Calu3 (cell line): Measurements from ENCODE around the gene TRPM4. TPM values are rescaled to one million over a fixed set of nuclear protein-coding genes. Genes with fewer than 3 reads are reported as not detected.

ENCODE experiments used
- BruUV-seq: library from RNA; stranded (reverse); fragments of 400-500 nt; replicated peaks from 2 replicates; lab custom pipeline; 2021; lab: Mats Ljungman, UMichigan
- CTCF ChIA-PET: fragments of 300-600 bp; sonication (Branson Sonifier 250); formaldehyde crosslinking; loops from one replicate; lab custom pipeline; 2022; ENCODE audit warnings: antibody characterized with exemption; lab: Charles Lee
- DNase-seq: peaks from one replicate; pipeline ENCODE4 v3.0.0; 2022
- H3K27ac Mint-ChIP-seq: one replicate; pipeline ENCODE4 v1.8.0; 2022; ENCODE audit warnings: mixed read lengths; ENCODE audit not compliant: unreplicated experiment
- H3K27me3 Mint-ChIP-seq: one replicate; pipeline ENCODE4 v1.8.0; 2022; ENCODE audit warnings: mixed read lengths; ENCODE audit not compliant: unreplicated experiment
- H3K36me3 Mint-ChIP-seq: one replicate; pipeline ENCODE4 v1.8.0; 2022; ENCODE audit warnings: mild to moderate bottlenecking, moderate library complexity, mixed read lengths; ENCODE audit not compliant: insufficient read depth, unreplicated experiment
- H3K4me1 Mint-ChIP-seq: one replicate; pipeline ENCODE4 v1.8.0; 2022; ENCODE audit warnings: mild to moderate bottlenecking, low read depth, mixed read lengths; ENCODE audit not compliant: unreplicated experiment
- H3K4me3 Mint-ChIP-seq: one replicate; pipeline ENCODE4 v1.8.0; 2022; ENCODE audit warnings: mild to moderate bottlenecking, low read depth, moderate library complexity, mixed read lengths; ENCODE audit not compliant: unreplicated experiment
- H3K9me3 Mint-ChIP-seq: one replicate; pipeline ENCODE4 v1.8.0; 2022; ENCODE audit warnings: low read depth, mixed read lengths; ENCODE audit not compliant: unreplicated experiment
- intact Hi-C: fragments of 100-400 bp; cut with micrococcal nuclease; formaldehyde crosslinking; loops from one replicate; pipeline ENCODE4 v1.10.0; 2022; ENCODE audit not compliant: unreplicated experiment
- total RNA-seq: library from RNA; stranded (reverse); gene quantifications from 2 replicates; pipeline ENCODE4 v1.2.3, GENCODE V29; 2022
- TF ChIP-seq, protein P1 (sequence below): fragments of 200-600 bp; IDR thresholded peaks from one replicate; pipeline ENCODE4 v1.8.0; 2022; ENCODE audit warnings: antibody characterized with exemption; ENCODE audit not compliant: unreplicated experiment

TRPM4 gene
- total RNA-seq, 1 experiment from 2014 or later, result 70.0 TPM

DNA sequence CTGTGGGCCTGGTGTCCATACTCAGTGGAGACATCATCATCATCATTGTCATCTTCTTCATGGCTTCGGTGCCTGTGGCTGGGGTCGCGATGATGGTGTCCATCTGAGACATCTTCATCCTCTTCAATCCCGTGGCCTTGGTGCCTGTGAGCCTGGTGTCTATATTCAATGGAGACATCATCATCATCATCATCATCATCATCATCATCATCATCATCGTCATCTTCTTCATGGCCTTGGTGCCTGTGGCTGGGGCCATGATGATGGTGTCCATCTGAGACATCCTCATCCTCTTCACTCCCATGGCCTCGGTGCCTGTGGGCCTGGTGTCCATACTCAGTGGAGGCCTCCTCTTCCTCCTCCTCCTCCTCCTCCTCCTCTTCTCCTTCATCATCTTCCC is 3.3 kb upstream of the TRPM4 start:
- Mint-ChIP-seq H3K27ac (peak overlapping the region; percentile 25), H3K9me3 (peaks cover 16% of the 10 kb centered on the region), H3K27me3 (peaks cover 69% of the 10 kb centered on the region), H3K4me3 (no peak overlapping the region), H3K4me1 (peaks cover 17% of the 10 kb centered on the region), H3K36me3 (peaks cover 55% of the 10 kb centered on the region)
- intact Hi-C loops, result no loop called here
- no peak for DNase-seq
- TF ChIP-seq, protein P1, sequence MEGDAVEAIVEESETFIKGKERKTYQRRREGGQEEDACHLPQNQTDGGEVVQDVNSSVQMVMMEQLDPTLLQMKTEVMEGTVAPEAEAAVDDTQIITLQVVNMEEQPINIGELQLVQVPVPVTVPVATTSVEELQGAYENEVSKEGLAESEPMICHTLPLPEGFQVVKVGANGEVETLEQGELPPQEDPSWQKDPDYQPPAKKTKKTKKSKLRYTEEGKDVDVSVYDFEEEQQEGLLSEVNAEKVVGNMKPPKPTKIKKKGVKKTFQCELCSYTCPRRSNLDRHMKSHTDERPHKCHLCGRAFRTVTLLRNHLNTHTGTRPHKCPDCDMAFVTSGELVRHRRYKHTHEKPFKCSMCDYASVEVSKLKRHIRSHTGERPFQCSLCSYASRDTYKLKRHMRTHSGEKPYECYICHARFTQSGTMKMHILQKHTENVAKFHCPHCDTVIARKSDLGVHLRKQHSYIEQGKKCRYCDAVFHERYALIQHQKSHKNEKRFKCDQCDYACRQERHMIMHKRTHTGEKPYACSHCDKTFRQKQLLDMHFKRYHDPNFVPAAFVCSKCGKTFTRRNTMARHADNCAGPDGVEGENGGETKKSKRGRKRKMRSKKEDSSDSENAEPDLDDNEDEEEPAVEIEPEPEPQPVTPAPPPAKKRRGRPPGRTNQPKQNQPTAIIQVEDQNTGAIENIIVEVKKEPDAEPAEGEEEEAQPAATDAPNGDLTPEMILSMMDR, result no peak
- CTCF ChIA-PET, result interaction anchor here (0.6 kb wide), 1 partner anchor 15 kb away, joined by 3 read pairs; no protein-coding TSS in a partner anchor
- BruUV-seq, result no TSS peak

DNA sequence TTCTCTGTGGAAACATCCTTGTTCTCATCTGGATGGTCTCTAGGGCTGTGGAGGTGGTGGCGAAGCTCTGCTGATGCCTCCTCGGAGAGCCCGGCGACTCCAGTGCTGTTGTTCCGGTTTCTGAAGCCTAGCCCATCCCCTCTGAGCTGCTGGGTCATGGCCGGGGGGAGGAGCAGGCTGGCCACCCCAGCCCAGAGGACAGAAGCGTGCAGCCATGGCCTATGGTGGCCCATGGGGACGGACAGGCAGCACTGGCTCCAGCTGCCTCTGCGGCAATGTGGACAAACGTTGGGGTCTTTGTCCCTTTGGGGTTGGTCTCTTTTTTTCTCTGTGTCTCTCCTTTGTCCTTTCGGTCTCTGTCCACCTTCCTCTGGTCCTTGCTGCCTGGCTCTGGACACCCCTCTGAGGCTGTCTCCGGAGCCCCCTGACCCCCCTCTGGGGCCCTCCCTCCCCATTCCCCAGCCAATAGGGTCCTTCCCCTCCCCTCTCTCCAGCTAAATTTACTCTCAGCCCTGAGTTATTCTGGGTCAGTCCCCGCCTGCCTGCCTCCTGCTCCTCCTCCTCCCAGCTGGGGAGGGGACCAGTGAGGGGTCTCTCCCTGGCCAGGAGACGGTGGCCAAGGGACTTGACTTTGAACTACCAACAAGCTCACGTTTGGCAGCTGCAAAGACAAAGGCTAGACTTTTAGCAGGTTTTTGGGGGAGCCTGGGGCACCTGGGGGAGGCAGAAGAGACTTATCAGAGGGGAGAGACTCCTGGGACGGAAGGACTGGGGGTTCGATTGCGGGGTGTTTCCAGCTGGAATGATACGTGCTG is 2.4 kb upstream of the TRPM4 start, which contains the start of gene HRC:
TSS of gene HRC (minus strand) at position 392 of the 815 bp plus-strand sequence. CDS start at position 233, 159 bp downstream.
- TF ChIP-seq, protein P1, result no peak
- H3K4me1 Mint-ChIP-seq, result peaks cover 24% of the 10 kb centered on the region
- CTCF ChIA-PET, result interaction anchor here (0.5 to 0.7 kb wide), 2 partner anchors 88 to 95 kb away, joined by 4 to 5 read pairs; no protein-coding TSS in a partner anchor
- BruUV-seq, result no TSS peak
- intact Hi-C loops, result no loop called here
- peaks cover 16% of the 10 kb centered on the region for H3K9me3 Mint-ChIP-seq
- H3K36me3 Mint-ChIP-seq, result peaks cover 46% of the 10 kb centered on the region
- no peak for DNase-seq
- peak within 1 kb of the TSS; percentile 25 for H3K27ac Mint-ChIP-seq
- no peak within 1 kb of the TSS for H3K4me3 Mint-ChIP-seq
- H3K27me3 Mint-ChIP-seq, result peaks cover 69% of the 10 kb centered on the region

DNA sequence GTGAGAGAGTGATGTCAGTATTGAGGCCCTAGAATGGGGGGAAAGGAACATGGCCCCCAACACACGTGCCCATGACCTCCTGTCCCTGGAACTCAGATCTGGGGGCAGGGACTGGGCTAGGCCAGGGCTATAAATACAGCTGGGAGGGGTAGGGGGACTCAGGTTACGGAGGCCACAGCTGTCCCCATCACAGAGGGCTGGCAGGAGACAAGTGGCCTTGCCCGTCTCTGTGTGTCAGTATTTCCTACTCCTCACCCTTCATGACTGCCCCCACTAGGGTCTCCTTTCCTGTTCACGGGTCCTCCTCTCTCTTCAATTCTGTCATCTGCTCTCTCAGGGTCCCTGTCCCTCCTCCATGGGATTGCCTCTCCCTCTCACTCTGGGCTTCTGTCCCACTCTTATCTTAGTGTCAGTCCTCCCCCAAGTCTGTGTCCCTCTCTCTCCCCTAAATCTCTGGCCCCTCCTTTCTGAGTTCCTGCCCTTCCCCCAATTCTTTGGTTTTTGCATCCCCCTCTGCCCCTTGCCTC is 1.7 kb upstream of the TRPM4 start:
- peaks cover 24% of the 10 kb centered on the region for H3K4me1 Mint-ChIP-seq
- intact Hi-C loops, result no loop called here
- peaks cover 48% of the 10 kb centered on the region for H3K36me3 Mint-ChIP-seq
- BruUV-seq, result no TSS peak
- H3K9me3 Mint-ChIP-seq, result peaks cover 16% of the 10 kb centered on the region
- H3K4me3 Mint-ChIP-seq, result no peak overlapping the region
- DNase-seq, result no peak
- TF ChIP-seq, protein P1, result no peak
- H3K27ac Mint-ChIP-seq, result no peak overlapping the region
- CTCF ChIA-PET, result interaction anchor here (0.7 kb wide), 1 partner anchor 96 kb away, joined by 5 read pairs; no protein-coding TSS in a partner anchor
- H3K27me3 Mint-ChIP-seq, result peaks cover 69% of the 10 kb centered on the region

DNA sequence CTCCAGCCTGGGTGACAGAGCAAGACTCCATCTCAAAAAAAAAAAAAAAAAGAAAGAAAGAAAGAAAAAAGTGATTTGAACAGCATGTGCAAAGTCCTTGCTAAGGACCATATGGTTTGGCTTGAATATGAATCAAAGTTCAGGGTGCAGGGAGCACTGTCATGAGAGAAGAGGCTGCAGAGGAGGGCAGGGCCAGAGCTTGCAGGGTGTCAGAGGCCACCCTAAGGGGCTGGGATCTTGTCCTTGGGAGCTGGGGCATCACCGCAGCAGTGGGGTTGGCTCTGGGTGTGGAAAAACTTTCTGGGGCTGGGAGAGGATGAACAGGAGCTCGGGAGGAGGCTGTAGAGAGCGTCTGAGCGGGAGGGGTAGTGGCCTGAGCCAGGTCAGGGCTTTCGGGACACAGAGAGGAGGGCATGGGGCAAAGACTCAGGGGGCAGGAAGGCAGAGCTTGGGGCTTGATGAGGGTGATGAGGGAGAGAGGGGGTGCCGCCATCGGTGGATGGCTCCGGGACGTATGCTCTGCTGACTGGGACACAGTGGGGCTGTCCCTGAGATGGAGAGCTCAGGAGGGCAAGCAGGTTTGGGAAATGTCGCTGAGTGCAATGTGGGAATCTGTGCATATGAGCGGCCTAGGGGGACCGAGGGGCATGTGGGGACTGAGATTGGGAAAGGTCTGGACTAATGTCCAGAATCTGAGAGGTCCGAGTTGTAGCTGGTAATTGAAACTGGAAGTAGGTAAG is 3.0 kb downstream of the TRPM4 start:
- intact Hi-C loops, result no loop called here
- peaks cover 23% of the 10 kb centered on the region for H3K27me3 Mint-ChIP-seq
- BruUV-seq, result no TSS peak
- TF ChIP-seq, protein P1, result no peak
- no peak overlapping the region for H3K27ac Mint-ChIP-seq
- CTCF ChIA-PET, result interaction anchor here (0.6 to 0.7 kb wide), 2 partner anchors 11 to 162 kb away, joined by 4 to 6 read pairs; no protein-coding TSS in a partner anchor
- peaks cover 16% of the 10 kb centered on the region for H3K4me1 Mint-ChIP-seq
- no peak overlapping the region for H3K4me3 Mint-ChIP-seq
- H3K9me3 Mint-ChIP-seq, result no peaks in the 10 kb centered on the region
- DNase-seq, result no peak
- peaks cover 31% of the 10 kb centered on the region for H3K36me3 Mint-ChIP-seq
